Dermis microvascular lymphatic vessel endothelial cell (primary cell): ENCODE results near the gene ARL15. TPM values are rescaled to one million over a fixed set of nuclear protein-coding genes. Genes with fewer than 3 reads are reported as not detected.
A peak's percentile ranks its signal among the peaks of the same experiment; 100 is the strongest.

Experiments
- DNase-seq, 2 donors: peaks; one replicate each; pipeline versions ENCODE4 v3.0.0 to v3.0.0-alpha.2; 2010; ENCODE audit warnings: low read depth in 2 of 2
- total RNA-seq: library from RNA; depleted of rRNA; stranded (reverse); fragments of >200 nt; gene quantifications from 2 replicates; pipeline ENCODE4 v1.2.1, GENCODE V29; 2014

ARL15 gene
- total RNA-seq, 1 donor from 2014 or later, result 39.0 TPM

- peak in 1 of 2 donors; percentile 50 for DNase-seq
Observed at GRCh38 chr5:54254482-54255198, 55.7 kb downstream of the ARL15 start.

GRCh38 chr5:54251981-54252380 is 58.4 kb downstream of the ARL15 start:
- DNase-seq, result no peak

GRCh38 chr5:54249210-54250028 is 61.0 kb downstream of the ARL15 start:
- DNase-seq, result no peak

- peak in 1 of 2 donors; percentile 57 for DNase-seq
Observed at GRCh38 chr5:54247226-54247625, 63.1 kb downstream of the ARL15 start.

- DNase-seq, result peak in 1 of 2 donors; percentile 54
Observed at GRCh38 chr5:54243483-54244080, 66.8 kb downstream of the ARL15 start.

- peak in 1 of 2 donors; percentile 23 for DNase-seq
Observed at GRCh38 chr5:54242297-54242696, 68.1 kb downstream of the ARL15 start.

- peak in 1 of 2 donors; percentile 34 for DNase-seq
Observed at GRCh38 chr5:54234304-54234933, 76.0 kb downstream of the ARL15 start.

GRCh38 chr5:54230936-54231685 is 79.3 kb downstream of the ARL15 start:
- no peak for DNase-seq

GRCh38 chr5:54229041-54229780 is 81.2 kb downstream of the ARL15 start:
- DNase-seq, result peak in 1 of 2 donors; percentile 57

GRCh38 chr5:54227759-54228158 is 82.6 kb downstream of the ARL15 start:
- DNase-seq, result no peak

- DNase-seq, result no peak
Observed at GRCh38 chr5:54227109-54227508, 83.3 kb downstream of the ARL15 start.

GRCh38 chr5:54226215-54226614 is 84.2 kb downstream of the ARL15 start:
- DNase-seq, result no peak

GRCh38 chr5:54224103-54224826 is 86.1 kb downstream of the ARL15 start:
- DNase-seq, result no peak

- DNase-seq, result no peak
Observed at GRCh38 chr5:54222336-54222735, 88.0 kb downstream of the ARL15 start.

- DNase-seq, result no peak
Observed at GRCh38 chr5:54221135-54221534, 89.2 kb downstream of the ARL15 start.

GRCh38 chr5:54220230-54221040 is 89.9 kb downstream of the ARL15 start:
- DNase-seq, result no peak

- peak; percentile 72 to 78 for DNase-seq
Observed at GRCh38 chr5:54217826-54218503, 92.4 kb downstream of the ARL15 start.

GRCh38 chr5:54215233-54215736 is 95.1 kb downstream of the ARL15 start:
- DNase-seq, result no peak
